ENCODE data around the gene WNT7B.

GRCh38 chr22:45915151-45915550 lies 61.8 kb downstream of the WNT7B start:
- TF ChIP-seq POLR2AphosphoS5 (IDR thresholded peaks at IDR 0.05) (no peak), POLR2A (IDR thresholded peaks at IDR 0.05) (no peak)
